ENCODE measurements around the gene RNF141.

Gene RNF141

GRCh38 chr11:10480026-10480425, 61.0 kb downstream of the RNF141 start:
- DNase-seq (ENCODE audit: low spot score), result no peak

GRCh38 chr11:10478574-10479550, 62.1 kb downstream of the RNF141 start:
- DNase-seq (ENCODE audit: low spot score), result no peak

DNA sequence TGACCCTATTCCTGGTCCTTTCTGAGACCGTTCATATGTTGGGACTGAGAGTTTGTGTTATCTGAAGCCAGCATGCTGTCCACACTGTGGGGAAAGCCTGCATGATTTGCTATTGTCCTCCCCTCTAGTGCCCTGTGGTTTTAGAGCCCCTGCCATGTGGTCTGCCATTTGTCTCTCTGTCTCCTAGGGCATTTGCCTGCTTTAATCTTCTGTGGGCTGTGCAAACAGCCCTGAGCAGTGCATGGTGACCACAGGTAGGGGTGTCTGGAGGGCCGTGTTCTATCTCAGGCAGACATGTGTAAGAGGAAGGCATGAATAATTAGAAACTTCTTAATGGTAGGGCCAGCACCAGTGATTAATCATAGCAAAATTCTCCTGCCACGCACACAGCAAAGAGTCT, 62.9 kb downstream of the RNF141 start:
- DNase-seq (ENCODE audit: low spot score), result no peak

GRCh38 chr11:10477690-10478046, 63.3 kb downstream of the RNF141 start:
- DNase-seq (ENCODE audit: low spot score), result no peak

GRCh38 chr11:10476927-10477689, 63.9 kb downstream of the RNF141 start:
- no peak for DNase-seq (ENCODE audit: low spot score)

DNA sequence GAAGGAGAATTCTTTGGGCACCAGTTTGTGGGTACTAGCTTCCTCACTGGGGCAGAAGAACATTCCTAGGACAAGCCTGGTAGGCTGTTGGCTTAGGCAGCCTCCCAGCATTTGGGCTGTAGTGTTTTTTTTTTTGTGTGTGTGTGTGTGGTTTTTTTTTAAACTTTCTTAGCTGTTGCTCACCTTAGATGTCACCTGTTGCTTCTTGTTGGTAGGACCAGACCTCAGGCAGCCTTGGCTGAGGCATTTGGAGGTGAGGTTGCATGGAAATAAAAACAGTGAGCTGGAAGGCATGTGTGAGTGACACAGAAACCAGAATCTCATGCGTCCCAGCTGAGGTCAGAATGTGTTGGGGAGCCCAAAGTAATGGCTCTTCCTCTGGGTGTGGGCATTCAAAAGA, 64.6 kb downstream of the RNF141 start:
- no peak for DNase-seq (ENCODE audit: low spot score)

GRCh38 chr11:10474551-10474950, 66.4 kb downstream of the RNF141 start:
- DNase-seq (ENCODE audit: low spot score), result no peak

GRCh38 chr11:10473371-10473770, 67.6 kb downstream of the RNF141 start:
- DNase-seq (ENCODE audit: low spot score), result no peak

- DNase-seq (ENCODE audit: low spot score), result no peak
Measured at GRCh38 chr11:10462746-10463300, 78.2 kb downstream of the RNF141 start.

All from AG08396 (cell line).